ENCODE measurements around the gene GAK.

GAK gene

DNA sequence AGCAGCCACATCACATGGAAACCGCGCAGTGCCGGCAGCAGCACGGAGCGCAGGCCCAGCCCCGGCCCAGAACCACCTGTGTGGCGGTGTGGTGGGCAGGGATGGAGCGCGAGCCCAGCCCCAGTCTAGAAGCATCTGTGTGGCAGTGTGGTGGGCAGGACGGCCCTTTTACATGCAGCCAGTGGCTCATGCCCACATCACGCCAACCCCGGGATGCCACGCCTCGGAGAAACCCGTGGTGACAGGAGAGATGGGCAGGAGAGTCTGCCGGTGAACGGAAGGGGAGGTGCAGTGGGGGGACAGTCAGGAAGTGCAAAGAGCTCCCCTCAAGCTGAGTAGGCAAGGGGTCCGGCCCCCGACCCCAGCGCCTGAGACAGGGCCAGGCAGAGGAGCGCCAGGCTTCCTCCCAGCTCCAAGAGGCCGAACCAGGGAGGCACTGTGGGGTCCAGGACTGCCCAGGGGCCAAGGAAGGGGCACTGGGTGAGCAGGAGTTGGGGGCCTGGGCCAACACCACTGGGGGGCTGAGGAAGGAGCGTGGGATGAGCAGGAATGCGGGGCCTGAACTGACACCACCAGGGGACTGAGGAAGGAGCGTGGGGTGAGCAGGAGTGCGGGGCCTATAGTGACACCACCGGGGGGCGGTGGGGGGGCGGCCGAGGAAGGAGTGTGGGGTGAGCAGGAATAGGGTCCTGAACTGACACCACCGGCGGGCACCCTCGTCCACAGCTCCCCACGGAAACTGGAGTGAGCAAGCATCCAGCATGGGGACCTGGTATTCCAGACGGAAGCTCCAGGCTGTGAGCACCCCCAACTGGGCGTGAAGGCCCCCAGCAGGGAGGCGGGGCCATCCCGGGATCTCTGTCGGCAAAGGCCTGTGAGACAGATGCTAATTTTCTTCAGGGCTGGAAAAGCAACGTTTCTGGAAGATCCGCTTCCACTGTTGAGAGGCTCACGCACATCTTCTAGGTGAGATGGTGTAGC is 28.8 kb downstream of the GAK start:
- DNase-seq, result no peak
- Mint-ChIP-seq H3K4me1 (ENCODE audit: low read depth) (no peaks in the 10 kb centered on the region), H3K36me3 (ENCODE audit: low read depth) (peaks cover 85% of the 10 kb centered on the region), H3K27me3 (no peaks in the 10 kb centered on the region), H3K4me3 (no peak overlapping the region), H3K27ac (no peak overlapping the region), H3K9me3 (peaks cover 4% of the 10 kb centered on the region)

DNA sequence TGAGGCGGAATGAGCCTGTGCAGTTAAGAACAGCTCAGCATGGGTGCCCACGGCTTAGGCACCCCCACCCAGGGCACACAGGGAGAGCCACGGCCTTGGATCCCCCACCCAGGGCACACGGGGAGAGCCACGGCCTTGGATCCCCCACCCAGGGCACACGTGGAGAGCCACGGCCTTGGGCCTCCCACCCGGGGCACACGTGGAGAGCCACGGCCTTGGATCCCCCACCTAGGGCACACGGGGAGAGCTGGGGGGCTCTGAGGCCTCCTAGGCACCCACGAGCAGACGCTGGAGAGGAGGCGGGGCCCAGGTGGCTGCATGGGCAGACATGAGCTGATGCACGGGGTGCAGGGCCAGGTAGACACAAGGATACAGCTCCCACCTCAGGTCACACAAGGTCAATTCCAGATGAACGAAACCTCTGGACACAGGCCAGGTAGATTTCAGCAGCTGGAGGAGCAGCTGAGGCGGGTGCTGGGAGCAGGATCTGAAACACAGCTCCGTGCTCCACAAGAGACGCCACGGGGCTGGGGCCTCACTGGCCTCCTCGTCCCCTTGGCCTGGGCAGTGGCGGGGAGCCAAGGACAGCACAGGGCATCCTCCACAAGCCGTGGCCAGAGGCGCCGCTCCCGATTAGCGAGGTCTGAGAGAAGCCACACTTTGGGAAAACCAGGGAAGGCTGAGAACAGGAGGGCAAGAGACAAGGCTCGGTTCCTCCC is 30.8 kb downstream of the GAK start:
- no peak for DNase-seq
- Mint-ChIP-seq H3K27ac (no peak overlapping the region), H3K4me3 (no peak overlapping the region), H3K27me3 (no peaks in the 10 kb centered on the region), H3K36me3 (ENCODE audit: low read depth) (peaks cover 86% of the 10 kb centered on the region), H3K4me1 (ENCODE audit: low read depth) (no peaks in the 10 kb centered on the region), H3K9me3 (peaks cover 4% of the 10 kb centered on the region)

DNA sequence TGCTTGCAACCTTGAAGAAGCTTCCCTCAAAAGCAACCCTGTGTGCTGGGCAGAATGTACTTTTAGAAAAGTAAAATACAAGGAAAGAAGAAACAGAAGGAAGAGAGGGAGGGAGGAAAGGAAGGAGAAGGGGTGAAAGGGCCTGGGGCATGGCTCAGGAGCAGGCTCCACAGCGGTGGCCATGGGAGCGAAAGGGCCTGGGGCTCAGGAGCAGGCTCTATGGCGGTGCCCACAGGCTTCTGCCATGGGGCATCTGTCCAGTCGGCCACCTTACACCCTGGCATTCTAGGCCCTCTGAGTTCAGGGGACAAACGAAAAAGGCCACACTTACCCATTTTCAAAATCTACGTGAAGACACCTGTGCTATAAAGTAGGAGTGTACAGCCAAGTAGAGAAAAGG is 31.4 kb downstream of the GAK start:
- Mint-ChIP-seq H3K36me3 (ENCODE audit: low read depth) (peaks cover 86% of the 10 kb centered on the region), H3K4me3 (no peak overlapping the region), H3K27me3 (no peaks in the 10 kb centered on the region), H3K4me1 (ENCODE audit: low read depth) (no peaks in the 10 kb centered on the region), H3K27ac (no peak overlapping the region), H3K9me3 (peaks cover 1% of the 10 kb centered on the region)
- DNase-seq, result no peak

DNA sequence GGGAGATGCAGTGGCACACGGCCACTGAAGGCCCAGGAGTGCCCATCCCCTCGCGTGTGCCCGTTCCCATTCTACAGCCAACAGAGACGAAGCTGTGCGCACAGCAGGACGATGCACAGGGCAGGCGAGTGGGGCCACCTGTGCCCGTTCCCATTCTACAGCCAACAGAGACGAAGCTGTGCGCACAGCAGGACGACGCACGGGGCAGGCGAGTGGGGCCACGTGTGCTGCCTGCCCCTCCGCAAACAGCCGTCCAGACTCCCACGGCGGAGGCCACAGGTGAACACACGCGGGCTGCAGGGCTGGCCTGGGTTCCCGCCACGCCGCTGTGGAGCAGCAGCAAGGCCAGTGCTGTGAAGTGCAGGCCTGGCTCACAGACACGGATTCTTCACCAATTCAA is 32.0 kb downstream of the GAK start:
- H3K4me1 Mint-ChIP-seq (ENCODE audit: low read depth), result no peaks in the 10 kb centered on the region
- no peaks in the 10 kb centered on the region for H3K27me3 Mint-ChIP-seq
- H3K27ac Mint-ChIP-seq, result no peak overlapping the region
- no peak for DNase-seq
- H3K9me3 Mint-ChIP-seq, result no peaks in the 10 kb centered on the region
- peaks cover 86% of the 10 kb centered on the region for H3K36me3 Mint-ChIP-seq (ENCODE audit: low read depth)
- no peak overlapping the region for H3K4me3 Mint-ChIP-seq

DNA sequence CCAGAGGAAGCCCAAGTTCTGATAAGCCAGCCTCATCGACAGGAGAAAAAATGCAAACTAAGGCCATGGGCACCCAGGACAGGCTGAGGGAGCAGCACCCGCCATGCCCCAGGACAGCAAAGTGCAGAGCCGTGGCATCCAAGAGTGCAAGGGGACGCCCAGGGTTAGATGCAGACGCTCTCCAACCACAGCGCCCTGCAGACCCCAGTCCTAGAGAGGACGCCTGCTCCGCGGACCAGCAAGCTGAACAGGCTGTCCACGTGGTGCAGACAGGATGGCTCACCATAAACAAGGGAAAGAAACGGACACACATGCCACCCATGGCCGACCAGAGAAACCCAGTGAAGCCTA is 32.6 kb downstream of the GAK start:
- no peak overlapping the region for H3K27ac Mint-ChIP-seq
- no peaks in the 10 kb centered on the region for H3K4me1 Mint-ChIP-seq (ENCODE audit: low read depth)
- H3K9me3 Mint-ChIP-seq, result no peaks in the 10 kb centered on the region
- DNase-seq, result no peak
- peaks cover 84% of the 10 kb centered on the region for H3K36me3 Mint-ChIP-seq (ENCODE audit: low read depth)
- no peaks in the 10 kb centered on the region for H3K27me3 Mint-ChIP-seq
- H3K4me3 Mint-ChIP-seq, result no peak overlapping the region

DNA sequence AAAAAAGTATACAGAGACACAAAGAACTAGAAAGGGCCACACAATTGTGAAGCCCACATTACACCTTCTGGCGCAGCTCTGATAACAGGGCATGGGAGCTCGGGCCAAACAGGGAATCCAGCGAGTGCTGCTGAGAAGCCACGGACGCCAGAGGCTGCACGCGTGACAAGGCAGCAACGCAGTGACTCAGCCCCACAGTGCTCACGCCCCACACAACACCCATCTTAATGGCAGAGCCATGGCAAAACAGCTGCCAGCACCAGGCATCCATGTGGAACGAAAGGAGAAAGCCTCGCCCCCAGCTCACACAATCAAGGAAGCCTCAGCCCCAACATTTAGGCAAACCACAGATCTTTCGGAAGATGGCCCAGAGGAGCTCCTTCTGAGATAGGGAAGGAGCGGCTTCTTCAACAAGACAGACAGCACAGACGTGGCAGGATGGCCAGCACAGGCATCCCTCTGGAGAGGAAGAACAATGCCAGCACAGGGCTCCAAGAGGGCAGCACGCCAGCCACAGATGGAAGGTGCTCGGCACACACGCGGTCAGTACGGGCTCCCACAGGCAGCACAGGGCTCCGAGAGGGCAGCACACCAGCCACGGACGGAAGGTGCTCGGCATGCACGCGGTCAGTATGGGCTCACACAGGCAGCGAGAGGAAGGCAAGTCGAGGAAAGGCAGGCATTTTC is 33.1 kb downstream of the GAK start:
- H3K27ac Mint-ChIP-seq, result no peak overlapping the region
- no peak for DNase-seq
- H3K4me3 Mint-ChIP-seq, result no peak overlapping the region
- H3K4me1 Mint-ChIP-seq (ENCODE audit: low read depth), result no peaks in the 10 kb centered on the region
- H3K9me3 Mint-ChIP-seq, result no peaks in the 10 kb centered on the region
- no peaks in the 10 kb centered on the region for H3K27me3 Mint-ChIP-seq
- H3K36me3 Mint-ChIP-seq (ENCODE audit: low read depth), result peaks cover 88% of the 10 kb centered on the region

DNA sequence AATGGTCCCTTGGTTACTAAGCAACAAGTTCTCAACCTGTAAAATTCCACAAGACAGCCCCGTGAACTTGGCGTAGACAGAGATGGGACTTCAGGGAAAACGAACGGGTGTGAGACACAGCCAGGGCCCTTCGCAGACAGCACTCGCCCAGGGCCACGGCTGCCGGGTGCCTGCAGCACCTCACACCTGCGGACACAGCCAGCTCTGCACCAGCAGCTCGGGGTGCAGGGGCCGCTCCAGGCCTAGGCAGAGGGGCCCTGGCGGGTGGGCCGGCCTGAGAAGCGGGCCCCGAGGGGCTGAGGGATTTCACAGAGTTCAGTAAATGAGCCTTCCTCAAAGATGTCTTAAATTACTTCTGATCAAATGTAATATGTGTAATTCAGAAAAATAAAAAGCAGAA is 34.0 kb downstream of the GAK start:
- Mint-ChIP-seq H3K36me3 (ENCODE audit: low read depth) (peaks cover 88% of the 10 kb centered on the region), H3K4me1 (ENCODE audit: low read depth) (no peaks in the 10 kb centered on the region), H3K9me3 (no peaks in the 10 kb centered on the region)

DNA sequence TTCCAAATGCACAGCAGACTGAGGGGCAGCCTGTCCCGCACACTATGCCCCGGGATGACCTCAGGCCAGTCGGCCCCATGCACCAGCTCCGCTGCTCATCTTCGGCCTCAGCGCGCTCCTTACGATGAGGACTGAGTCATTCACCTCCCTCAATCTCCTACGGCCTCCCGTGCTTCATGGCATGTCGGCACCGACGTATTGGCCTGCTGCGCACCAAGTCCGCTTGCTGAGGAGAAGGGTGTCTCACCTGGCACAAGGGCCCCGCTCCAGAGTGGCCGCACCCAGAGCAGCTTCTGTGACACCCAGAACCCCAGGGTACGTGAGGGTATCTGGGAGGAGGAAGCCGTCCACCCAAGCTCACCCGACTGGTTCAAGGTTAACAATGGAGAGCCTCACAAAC is 35.5 kb downstream of the GAK start:
- no peaks in the 10 kb centered on the region for H3K27me3 Mint-ChIP-seq
- DNase-seq, result no peak
- H3K36me3 Mint-ChIP-seq (ENCODE audit: low read depth), result peaks cover 88% of the 10 kb centered on the region
- no peak overlapping the region for H3K4me3 Mint-ChIP-seq
- H3K27ac Mint-ChIP-seq, result no peak overlapping the region
- H3K4me1 Mint-ChIP-seq (ENCODE audit: low read depth), result no peaks in the 10 kb centered on the region
- no peaks in the 10 kb centered on the region for H3K9me3 Mint-ChIP-seq

More for the DNA sequence above, 34.0 kb downstream of the GAK start:
- no peak for DNase-seq
- Mint-ChIP-seq H3K27me3 (no peaks in the 10 kb centered on the region), H3K27ac (no peak overlapping the region), H3K4me3 (no peak overlapping the region)

DNA sequence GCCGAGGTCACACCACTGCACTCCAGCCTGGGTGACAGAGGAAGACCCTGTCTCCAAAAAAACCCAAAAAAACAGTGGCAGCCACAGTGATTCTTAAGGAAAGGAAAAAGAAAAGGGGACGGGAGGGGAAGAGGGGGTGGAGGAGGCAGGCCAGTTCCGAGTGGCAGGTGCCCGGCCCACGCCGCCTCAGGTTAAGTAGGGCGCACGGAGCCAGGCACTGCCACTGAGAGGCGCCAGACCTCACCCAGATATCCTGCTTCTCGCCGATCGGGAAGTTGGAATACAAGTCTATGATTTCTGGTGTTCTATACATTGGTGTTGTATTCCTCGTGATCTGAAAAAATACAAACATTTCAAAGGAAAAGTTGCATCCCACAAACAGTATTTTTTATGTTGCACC is 35.9 kb downstream of the GAK start:
- H3K27me3 Mint-ChIP-seq, result no peaks in the 10 kb centered on the region
- no peaks in the 10 kb centered on the region for H3K9me3 Mint-ChIP-seq
- H3K36me3 Mint-ChIP-seq (ENCODE audit: low read depth), result peaks cover 88% of the 10 kb centered on the region
- H3K27ac Mint-ChIP-seq, result no peak overlapping the region
- DNase-seq, result no peak
- H3K4me1 Mint-ChIP-seq (ENCODE audit: low read depth), result no peaks in the 10 kb centered on the region
- no peak overlapping the region for H3K4me3 Mint-ChIP-seq

DNA sequence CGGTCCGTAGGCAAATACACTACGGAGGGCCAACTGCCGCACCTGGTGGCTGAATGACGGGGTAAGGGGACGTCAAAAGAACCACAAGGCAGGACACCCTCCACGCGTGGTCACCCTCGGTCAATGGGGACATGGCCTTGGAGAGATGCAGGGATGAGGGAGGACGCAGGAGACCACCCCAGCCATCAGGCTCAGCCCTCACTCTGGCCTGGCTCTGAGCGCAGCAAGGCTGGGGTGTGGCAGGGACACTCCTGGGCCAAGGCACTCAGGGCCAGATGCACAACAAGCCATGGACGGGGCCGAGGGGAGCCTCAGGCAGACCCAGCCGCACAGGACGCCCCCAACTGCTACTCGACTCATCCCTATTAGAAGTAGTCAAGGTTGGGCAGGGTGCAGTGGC is 36.5 kb downstream of the GAK start:
- DNase-seq, result no peak
- peaks cover 87% of the 10 kb centered on the region for H3K36me3 Mint-ChIP-seq (ENCODE audit: low read depth)
- H3K4me3 Mint-ChIP-seq, result no peak overlapping the region
- H3K9me3 Mint-ChIP-seq, result no peaks in the 10 kb centered on the region
- no peaks in the 10 kb centered on the region for H3K27me3 Mint-ChIP-seq
- H3K4me1 Mint-ChIP-seq (ENCODE audit: low read depth), result no peaks in the 10 kb centered on the region
- no peak overlapping the region for H3K27ac Mint-ChIP-seq

DNA sequence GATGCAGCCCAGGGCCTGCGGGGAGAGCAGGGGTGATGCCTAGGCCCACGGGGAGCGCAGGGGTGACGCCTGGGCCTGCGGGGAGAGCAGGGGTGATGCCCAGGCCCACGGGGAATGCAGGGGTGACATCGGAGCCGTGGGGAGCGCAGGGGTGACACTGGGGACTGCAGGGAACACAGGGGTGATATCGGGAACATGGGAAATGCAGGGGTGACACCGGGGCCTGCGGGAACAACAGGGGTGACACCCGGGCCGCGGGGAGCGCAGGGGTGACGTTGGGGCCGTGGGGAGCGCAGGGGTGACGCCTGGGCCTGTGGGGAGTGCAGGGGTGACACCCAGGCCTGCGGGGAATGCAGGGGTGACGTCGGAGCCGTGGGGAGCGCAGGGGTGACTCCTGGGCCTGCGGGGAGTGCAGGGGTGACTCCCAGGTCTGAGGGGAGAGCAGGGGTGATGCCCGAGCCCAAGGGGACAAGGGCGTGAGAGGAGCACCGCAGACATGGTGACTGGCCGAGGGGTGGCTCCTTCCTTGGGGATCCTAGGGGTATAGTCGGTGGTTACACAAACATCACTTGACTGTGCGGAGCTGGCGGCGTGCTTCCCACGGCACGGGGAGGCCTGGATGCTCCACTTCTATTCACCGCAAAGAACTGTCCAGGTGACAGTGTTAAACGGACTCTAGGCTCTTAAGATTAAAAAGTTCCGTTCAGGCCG is 38.0 kb downstream of the GAK start:
- DNase-seq, result no peak
- H3K27me3 Mint-ChIP-seq, result no peaks in the 10 kb centered on the region
- peaks cover 87% of the 10 kb centered on the region for H3K36me3 Mint-ChIP-seq (ENCODE audit: low read depth)
- H3K27ac Mint-ChIP-seq, result peak overlapping the region; percentile 26
- no peaks in the 10 kb centered on the region for H3K4me1 Mint-ChIP-seq (ENCODE audit: low read depth)
- H3K4me3 Mint-ChIP-seq, result no peak overlapping the region
- H3K9me3 Mint-ChIP-seq, result no peaks in the 10 kb centered on the region

DNA sequence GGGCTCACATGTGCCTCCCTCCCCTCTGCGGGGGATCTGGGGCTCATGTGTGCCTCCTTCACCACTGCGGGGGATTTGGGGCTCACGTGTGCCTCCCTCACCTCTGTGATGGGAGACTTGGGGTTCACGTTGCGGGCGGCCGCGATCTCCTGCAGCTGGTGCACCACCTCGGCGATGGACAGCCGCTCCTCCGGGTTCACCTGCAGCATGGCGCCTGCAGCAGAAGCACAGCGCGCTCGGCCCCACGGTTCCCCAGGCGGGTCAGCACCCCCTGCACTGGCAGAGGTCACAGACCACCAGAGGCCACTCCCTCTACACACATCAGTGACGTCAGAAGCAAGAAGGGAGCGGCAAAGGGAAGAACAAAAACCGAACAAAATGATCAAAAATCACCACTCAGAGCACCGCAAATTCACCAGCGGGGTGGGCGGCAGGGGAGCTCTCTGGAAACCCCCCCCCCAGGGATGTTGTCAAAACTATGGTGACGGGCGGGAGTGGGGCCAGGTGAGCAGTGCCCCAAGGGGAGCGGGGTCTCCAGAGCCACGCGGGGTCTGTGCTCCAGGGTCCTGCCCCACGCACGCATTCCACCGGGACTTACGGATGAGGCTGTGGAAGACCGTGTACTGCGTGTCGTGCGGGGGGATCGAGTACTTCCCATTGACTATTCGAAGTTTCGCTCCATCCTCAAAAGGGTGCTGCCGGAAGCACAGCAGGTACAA is 38.7 kb downstream of the GAK start:
- Mint-ChIP-seq H3K27ac (peak overlapping the region; percentile 26), H3K36me3 (ENCODE audit: low read depth) (peaks cover 88% of the 10 kb centered on the region), H3K9me3 (no peaks in the 10 kb centered on the region), H3K4me1 (ENCODE audit: low read depth) (no peaks in the 10 kb centered on the region), H3K4me3 (no peak overlapping the region), H3K27me3 (no peaks in the 10 kb centered on the region)
- DNase-seq, result no peak

DNA sequence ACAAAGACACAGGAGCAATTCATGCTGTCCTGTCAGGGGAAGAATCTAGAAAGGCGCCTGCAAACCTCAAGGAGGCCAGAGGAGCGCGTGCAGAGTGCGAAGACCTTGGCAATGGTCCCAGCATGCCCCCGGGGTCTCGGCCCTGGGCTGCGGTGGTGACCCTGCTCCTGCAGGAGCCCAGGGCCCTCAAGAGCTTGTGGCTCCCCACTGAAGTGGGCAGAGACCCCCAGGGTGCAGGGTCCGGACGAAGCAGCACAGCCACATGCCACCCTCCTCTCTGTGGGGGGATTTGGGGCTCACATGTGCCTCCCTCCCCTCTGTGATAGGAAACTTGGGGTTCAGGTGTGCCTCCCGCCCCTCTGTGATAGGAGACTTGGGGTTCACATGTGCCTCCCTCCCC is 39.3 kb downstream of the GAK start:
- H3K27me3 Mint-ChIP-seq, result no peaks in the 10 kb centered on the region
- no peak overlapping the region for H3K27ac Mint-ChIP-seq
- peaks cover 90% of the 10 kb centered on the region for H3K36me3 Mint-ChIP-seq (ENCODE audit: low read depth)
- H3K9me3 Mint-ChIP-seq, result no peaks in the 10 kb centered on the region
- H3K4me1 Mint-ChIP-seq (ENCODE audit: low read depth), result no peaks in the 10 kb centered on the region
- DNase-seq, result no peak
- no peak overlapping the region for H3K4me3 Mint-ChIP-seq

DNA sequence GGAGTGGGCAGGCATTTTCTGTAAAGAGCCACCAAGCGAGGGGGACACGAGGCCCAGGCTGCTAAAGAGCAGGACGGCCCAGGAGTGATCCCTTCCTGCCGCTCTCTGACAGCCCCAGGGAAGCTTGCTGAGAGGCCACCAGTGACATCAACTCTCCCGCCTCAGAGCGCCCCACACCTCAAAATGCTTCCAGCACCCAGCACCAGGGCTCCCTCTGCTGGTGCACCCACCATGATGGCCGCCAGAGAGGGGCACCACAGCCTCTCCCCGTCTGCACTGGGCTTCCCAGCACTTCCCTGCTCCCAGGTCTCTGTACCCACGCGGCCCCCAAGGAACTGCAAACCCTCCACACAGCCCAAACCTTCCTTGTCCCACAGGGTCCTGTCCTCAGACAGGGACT is 40.4 kb downstream of the GAK start:
- Mint-ChIP-seq H3K36me3 (ENCODE audit: low read depth) (peaks cover 91% of the 10 kb centered on the region), H3K4me3 (no peak overlapping the region), H3K4me1 (ENCODE audit: low read depth) (no peaks in the 10 kb centered on the region), H3K27me3 (no peaks in the 10 kb centered on the region), H3K27ac (no peak overlapping the region), H3K9me3 (no peaks in the 10 kb centered on the region)
- DNase-seq, result peak; percentile 43
